ENCODE results near the gene GSPT2.
"Not testable (repeated sequence)": the region's sequence is repeated elsewhere in the genome, so short reads cannot be mapped to it uniquely, and the experiment has no call there.

The GSPT2 gene

GRCh38 chrX:51743179-51743957 lies at the start of gene GSPT2:
Gene GSPT2, plus strand, starts transcription at chrX:51743442. Its CDS starts 185 bp downstream, at chrX:51743627.
- peak; percentile 42 for DNase-seq (ENCODE audit: extremely low read depth, low read depth)

GRCh38 chrX:51694254-51694653 lies 49.0 kb upstream of the GSPT2 start:
- no peak for TF ChIP-seq CTCF (IDR thresholded peaks at IDR 0.05; ENCODE audit: low read depth, low read length, missing control alignments)
- no peak for DNase-seq (ENCODE audit: extremely low read depth, low read depth)
- no peak overlapping the region for H3K4me3 ChIP-seq (replicated peaks; ENCODE audit: low read depth, low read length)

More at GRCh38 chrX:51743179-51743957, at the start of gene GSPT2:
- H3K4me3 ChIP-seq (replicated peaks; ENCODE audit: low read depth, low read length) = peak within 1 kb of the TSS; percentile 67
- TF ChIP-seq CTCF (IDR thresholded peaks at IDR 0.05; ENCODE audit: low read depth, low read length, missing control alignments) = no peak

GRCh38 chrX:51697397-51697796 lies 45.8 kb upstream of the GSPT2 start:
- DNase-seq (ENCODE audit: extremely low read depth, low read depth) = no peak
- TF ChIP-seq CTCF (IDR thresholded peaks at IDR 0.05; ENCODE audit: low read depth, low read length, missing control alignments) = no peak
- no peak overlapping the region for H3K4me3 ChIP-seq (replicated peaks; ENCODE audit: low read depth, low read length)

GRCh38 chrX:51710277-51711164 lies 32.7 kb upstream of the GSPT2 start, which contains the start of gene CENPVL1:
Gene CENPVL1, plus strand, starts transcription at chrX:51710512. Its CDS starts 0 bp downstream, at chrX:51710512.
- not testable (repeated sequence) for DNase-seq (ENCODE audit: extremely low read depth, low read depth); H3K4me3 ChIP-seq (replicated peaks; ENCODE audit: low read depth, low read length)

- DNase-seq (ENCODE audit: extremely low read depth, low read depth); H3K4me3 ChIP-seq (replicated peaks; ENCODE audit: low read depth, low read length): not testable (repeated sequence)
Observed at GRCh38 chrX:51712943-51713647, 30.1 kb upstream of the GSPT2 start.

GRCh38 chrX:51728202-51728601 lies 15.0 kb upstream of the GSPT2 start:
- TF ChIP-seq CTCF (IDR thresholded peaks at IDR 0.05; ENCODE audit: low read depth, low read length, missing control alignments) = no peak
- no peak for DNase-seq (ENCODE audit: extremely low read depth, low read depth)
- H3K4me3 ChIP-seq (replicated peaks; ENCODE audit: low read depth, low read length) = no peak overlapping the region

- H3K4me3 ChIP-seq (replicated peaks; ENCODE audit: low read depth, low read length) = no peak overlapping the region
- no peak for TF ChIP-seq CTCF (IDR thresholded peaks at IDR 0.05; ENCODE audit: low read depth, low read length, missing control alignments)
- no peak for DNase-seq (ENCODE audit: extremely low read depth, low read depth)
Observed at GRCh38 chrX:51737091-51737490, 6.2 kb upstream of the GSPT2 start.

Data from HFF-Myc (cell line).